Ammon's horn (tissue), 1 donor: ENCODE data around the gene BICC1.
"Not testable (repeated sequence)": the region's sequence is repeated elsewhere in the genome, so short reads cannot be mapped to it uniquely, and the experiment has no call there.

Experiments used
- DNase-seq: peaks from one replicate; pipeline ENCODE4 v3.0.0-alpha.2; 2016; ENCODE audit warnings: low spot score

The BICC1 gene

GRCh38 chr10:58568428-58568935 is 55.8 kb downstream of the BICC1 start:
- no peak for DNase-seq

DNA sequence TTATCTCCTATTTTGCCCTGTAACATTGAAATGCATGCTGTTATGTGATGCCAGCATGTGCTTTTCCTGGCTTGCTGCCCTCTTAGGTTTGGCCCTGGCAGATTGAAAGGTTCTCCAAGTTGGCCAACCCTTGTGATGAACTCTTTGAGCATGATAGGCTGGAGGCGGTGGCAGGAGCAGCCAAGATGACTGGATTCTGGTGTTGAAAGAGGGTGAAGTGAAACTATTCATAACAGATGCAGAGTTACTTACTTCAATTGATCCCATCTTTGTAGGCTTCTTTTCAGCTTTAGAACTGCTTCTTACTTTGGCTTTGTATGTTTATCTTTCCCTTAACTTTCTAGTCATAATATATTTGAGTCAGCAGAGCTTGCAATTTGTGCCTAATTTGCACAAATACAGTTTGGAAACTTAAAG is 57.6 kb downstream of the BICC1 start:
- DNase-seq: no peak

DNA sequence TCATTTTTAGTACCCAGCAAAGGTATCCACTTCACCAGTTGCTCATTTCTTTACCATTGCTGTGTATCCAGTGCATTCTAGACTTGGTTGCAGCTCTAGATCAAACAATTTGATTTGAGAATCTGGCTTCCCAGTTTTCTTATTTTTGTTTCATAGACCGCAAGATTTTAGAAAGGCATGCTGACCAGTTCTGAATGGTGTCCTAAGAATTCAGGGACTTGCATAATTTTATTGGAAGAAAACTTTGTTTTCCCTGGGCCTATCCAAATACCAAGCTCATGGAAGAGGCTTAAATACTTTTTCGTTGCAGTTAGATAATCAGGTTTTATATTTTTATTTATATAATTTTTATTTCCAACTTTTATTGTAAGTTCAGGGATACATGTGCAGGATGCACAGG is 58.3 kb downstream of the BICC1 start:
- DNase-seq: no peak

DNA sequence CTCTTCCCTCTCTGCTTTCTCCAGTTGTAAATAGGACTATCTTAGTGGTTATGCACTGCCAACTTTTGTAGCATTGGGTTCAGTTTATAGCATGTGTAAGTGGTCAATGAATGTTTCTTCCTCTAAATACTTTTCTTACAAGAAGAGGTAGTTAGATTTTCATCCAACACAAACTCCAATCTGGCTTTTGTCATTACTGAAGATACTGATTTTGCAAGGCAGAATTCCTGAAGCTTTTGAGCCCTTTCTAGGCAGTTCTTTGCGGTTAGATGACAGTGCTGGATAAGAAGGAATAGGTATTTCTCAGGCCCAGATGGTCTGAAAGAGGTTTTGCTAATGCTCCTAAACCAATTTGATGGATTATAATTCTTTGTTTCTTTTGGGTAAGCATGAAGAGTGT is 60.5 kb downstream of the BICC1 start:
- DNase-seq: no peak

GRCh38 chr10:58574058-58574457 is 61.4 kb downstream of the BICC1 start:
- no peak for DNase-seq

- DNase-seq: no peak
Measured at GRCh38 chr10:58575491-58575890, 62.8 kb downstream of the BICC1 start.

DNA sequence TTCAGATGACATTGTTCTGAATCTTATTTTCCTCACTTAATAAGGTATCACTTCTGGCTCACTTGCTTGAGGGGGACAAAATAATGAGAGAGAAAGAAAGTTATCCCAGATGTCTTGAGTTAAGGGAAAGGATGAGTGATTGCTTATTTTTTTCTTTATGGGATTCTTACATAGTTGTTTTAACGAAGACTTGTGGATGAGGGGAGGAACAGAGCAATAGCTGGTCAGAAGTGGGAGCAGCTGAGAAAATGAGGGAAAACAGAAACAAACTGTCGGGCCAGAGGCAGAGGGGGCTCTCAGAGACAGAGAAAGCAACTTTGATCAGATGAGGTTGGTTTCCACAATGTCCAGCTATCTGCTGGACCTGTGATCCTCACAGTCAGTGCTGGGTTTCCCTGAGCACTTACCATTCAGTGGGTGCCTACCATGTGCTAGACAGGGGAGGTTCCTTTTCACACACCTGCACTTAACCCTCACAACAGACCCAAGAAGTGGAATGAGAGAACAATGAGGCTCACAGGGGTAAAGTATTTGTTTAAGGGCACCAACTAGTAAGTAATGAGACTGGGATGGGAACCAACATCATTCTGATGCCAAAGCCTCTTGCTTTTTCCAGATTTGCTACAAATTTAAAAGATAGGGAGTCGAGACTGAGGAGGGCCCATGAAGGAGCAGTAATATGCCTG is 64.2 kb downstream of the BICC1 start:
- no peak for DNase-seq

GRCh38 chr10:58577437-58577777 is 64.7 kb downstream of the BICC1 start:
- DNase-seq: no peak

DNA sequence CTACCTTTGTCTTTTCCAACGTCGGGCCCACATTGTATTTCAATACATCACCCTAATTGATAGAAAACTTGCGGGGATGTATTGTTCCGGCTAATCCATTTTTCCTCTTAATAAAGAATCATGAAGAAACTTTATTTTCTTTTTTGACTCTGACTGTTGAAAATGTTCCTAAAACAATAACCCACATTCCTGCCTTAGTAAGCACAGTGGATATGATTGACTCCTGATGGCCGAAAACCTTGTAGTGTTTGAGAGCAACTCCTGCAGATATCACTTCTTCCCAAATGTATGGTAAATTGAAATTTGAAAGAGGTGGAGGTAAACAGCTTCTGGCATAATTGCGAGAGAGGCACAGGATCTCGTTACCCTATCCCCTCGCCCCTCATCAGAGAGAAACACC is 65.7 kb downstream of the BICC1 start:
- DNase-seq: no peak

GRCh38 chr10:58579011-58579655 is 66.5 kb downstream of the BICC1 start:
- DNase-seq: no peak

- DNase-seq: no peak
Measured at GRCh38 chr10:58582045-58582444, 69.4 kb downstream of the BICC1 start.

- no peak for DNase-seq
Measured at GRCh38 chr10:58585435-58585834, 72.8 kb downstream of the BICC1 start.

DNA sequence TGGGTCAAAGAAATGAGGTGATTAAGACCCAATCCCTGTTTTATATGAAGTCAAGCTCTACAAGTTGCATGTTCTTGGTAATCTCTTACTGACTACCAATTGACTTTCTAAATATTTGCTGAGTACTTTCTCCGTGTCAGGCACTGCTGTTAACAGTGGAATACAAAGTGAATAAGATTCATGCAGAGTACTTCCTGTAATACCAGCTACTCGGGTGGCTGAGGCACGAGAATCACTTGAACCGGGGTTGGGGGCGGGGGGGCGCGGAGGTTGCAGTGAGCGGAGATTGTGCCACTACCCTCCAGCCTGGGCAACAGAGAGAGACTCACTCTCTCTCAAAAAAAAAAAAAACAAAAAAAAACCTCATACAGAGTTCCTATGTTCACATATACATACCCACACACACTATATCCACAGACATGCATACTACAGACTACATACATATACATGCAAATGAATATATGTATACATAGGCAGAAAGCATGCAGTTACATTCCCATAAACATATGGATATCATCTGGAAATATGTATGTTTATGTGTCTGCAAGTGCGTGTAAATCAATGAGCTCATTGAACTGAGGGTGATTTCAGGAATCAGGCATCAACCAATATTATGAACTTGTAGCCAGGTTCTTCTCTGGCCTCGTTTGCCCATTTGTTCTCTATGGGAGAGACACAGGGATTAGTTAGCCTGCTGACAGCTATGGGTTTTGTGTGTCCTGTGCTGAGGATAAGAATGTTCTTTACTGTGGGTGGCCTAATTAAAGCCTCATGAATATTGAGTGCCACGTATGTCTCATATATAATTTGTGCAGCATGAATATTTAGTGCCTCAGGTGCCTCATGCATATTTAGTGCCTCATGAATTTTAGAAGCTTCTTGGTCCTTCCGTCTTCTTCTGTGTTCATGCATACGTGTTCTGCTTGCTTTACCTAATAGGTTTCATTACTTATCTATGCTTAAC is 73.9 kb downstream of the BICC1 start:
- DNase-seq: no peak

DNA sequence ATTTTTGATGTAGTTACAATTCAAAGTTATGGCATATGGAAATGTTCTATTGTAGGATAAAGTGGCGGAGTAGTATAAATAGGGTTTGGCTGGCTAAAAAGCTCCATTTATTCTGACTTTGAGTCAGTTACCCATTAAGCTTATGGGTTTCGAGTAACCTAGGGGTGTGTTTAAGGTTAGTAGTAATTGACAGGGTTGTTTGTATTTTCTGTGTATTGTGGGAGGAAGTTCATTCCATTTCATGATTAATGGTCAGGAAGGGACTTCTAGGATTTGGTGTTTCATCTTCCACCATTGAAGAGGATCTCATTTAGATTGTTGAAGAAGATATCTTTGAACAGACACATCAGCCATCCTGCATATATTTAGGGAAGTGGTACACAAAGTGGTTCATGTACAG is 75.0 kb downstream of the BICC1 start:
- no peak for DNase-seq

GRCh38 chr10:58588673-58589265 is 76.1 kb downstream of the BICC1 start:
- DNase-seq: no peak

- DNase-seq: peak; percentile 35
Measured at GRCh38 chr10:58590152-58590840, 77.6 kb downstream of the BICC1 start.

DNA sequence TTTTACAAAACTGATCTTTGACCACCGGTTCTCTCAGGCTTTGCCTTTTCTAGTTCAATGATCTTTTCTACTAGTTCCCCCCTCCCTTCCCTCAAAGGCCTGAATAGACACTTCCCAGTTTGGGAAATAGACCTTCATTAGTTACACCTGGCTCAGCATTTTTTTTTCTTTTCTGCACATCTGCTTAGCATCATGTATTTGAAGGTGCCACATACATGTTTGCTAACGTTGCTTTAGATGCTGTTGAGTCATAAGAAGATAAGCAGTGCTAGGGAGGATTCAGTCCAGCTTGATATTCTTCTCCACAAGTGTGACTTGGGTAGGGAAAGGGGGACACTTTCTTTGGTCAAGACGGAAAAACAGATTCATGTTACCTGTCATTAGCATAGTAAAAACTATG is 78.3 kb downstream of the BICC1 start:
- DNase-seq: no peak

GRCh38 chr10:58593008-58593407 is 80.3 kb downstream of the BICC1 start:
- no peak for DNase-seq

- DNase-seq: not testable (repeated sequence)
Measured at GRCh38 chr10:58597211-58597610, 84.5 kb downstream of the BICC1 start.

- DNase-seq: no peak
Measured at GRCh38 chr10:58599927-58600553, 87.4 kb downstream of the BICC1 start.

DNA sequence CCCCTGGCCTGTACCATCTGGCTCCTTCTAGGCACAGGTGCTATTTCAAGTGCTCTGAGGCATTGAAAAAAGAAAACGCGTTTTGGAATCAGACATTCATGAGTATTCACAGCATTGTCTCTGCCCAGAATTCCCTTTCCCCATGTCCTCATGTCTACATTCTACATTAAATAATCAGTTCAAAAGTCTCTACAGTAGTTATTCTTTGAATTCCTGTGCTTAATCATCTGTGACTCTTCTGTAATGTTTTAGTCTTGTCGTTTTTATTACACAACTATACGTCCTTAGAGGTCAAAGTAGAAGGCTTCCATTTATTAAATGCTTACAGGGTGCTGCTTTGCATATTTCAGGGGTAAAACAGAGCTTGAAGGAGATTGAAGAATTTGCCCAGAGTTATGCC is 95.7 kb downstream of the BICC1 start:
- DNase-seq: no peak
